Esophagus squamous epithelium (tissue), 5 donors: Measurements from ENCODE around the gene NCOA7. TPM values are rescaled to one million over a fixed set of nuclear protein-coding genes. Genes with fewer than 3 reads are reported as not detected.

Source experiments
- DNase-seq: peaks from one replicate; lab custom pipeline; 2025; lab: John Stamatoyannopoulos, UW
- H3K27ac ChIP-seq, 4 donors: fragments of 200-600 bp; sonication (generic); one replicate each; pipeline ENCODE4 v1.5.1; 2016 to 2019; ENCODE audit warnings: mild to moderate bottlenecking in 1 of 4
- H3K27me3 ChIP-seq, 4 donors: fragments of 200-600 bp; sonication (generic); 1 replicate in 3 of 4; 2 replicates in 1 of 4; pipeline versions ENCODE4 v1.5.1 to v1.6.0; 2017 to 2021; ENCODE audit warnings: antibody characterized with exemption in 1 of 4
- H3K36me3 ChIP-seq, 3 donors: fragments of 200-600 bp; sonication (generic); one replicate each; pipeline ENCODE4 v1.5.1; 2016 to 2019
- H3K4me1 ChIP-seq, 3 donors: fragments of 200-600 bp; sonication (generic); one replicate each; pipeline ENCODE4 v1.5.1; 2017 to 2019
- H3K4me3 ChIP-seq, 4 donors: fragments of 200-600 bp; sonication (generic); 1 replicate in 3 of 4; 2 replicates in 1 of 4; pipeline ENCODE4 v1.5.1; 2016 to 2019; ENCODE audit warnings: mild to moderate bottlenecking in 2 of 4, moderate library complexity in 1 of 4
- H3K9me3 ChIP-seq, 3 donors: fragments of 200-600 bp; sonication (generic); one replicate each; pipeline ENCODE4 v1.5.1; 2016 to 2019
- POLR2A ChIP-seq, 4 donors: fragments of 450-650 bp; IDR thresholded peaks; one replicate each; pipeline ENCODE4 v1.6.1; 2017; ENCODE audit warnings: antibody characterized with exemption in 4 of 4, mild to moderate bottlenecking in 4 of 4, moderate library complexity in 3 of 4
- WGBS, 2 donors: methylation state at CpG; one replicate each; pipeline ENCODE4 v1.1.5; 2018; 5-methylcytosine and 5-hydroxymethylcytosine counted together
- intact Hi-C: fragments of 100-400 bp; cut with DNase I; formaldehyde crosslinking; loops from one replicate; pipeline ENCODE4 v1.15.0; 2022
- total RNA-seq, 4 donors: library from RNA; depleted of rRNA; stranded (reverse); fragments of >200 nt; gene quantifications; one replicate each; pipeline ENCODE4 v1.1.0, GENCODE V29; 2016
- TF ChIP-seq, protein P1 (sequence below), 6 experiments: fragments of 450-650 bp in 4 of 6; fragments of 200-600 bp in 2 of 6; sonication (generic) in 2 of 6; IDR thresholded peaks; one replicate each; pipeline ENCODE4 v1.5.1; 2016 to 2019; ENCODE audit warnings: antibody characterized with exemption in 6 of 6, mild to moderate bottlenecking in 4 of 6, moderate library complexity in 4 of 6
- donor health status: DM: yes; HTN: yes; CAD: no.

The NCOA7 gene
- total RNA-seq, 4 donors from 2014 or later = 30.9 to 85.1 (median 45.8) TPM

- WGBS, 2 donors = 51 to 85% methylated on average over 2 of the region's 2 CpGs
- Histone ChIP-seq H3K36me3 (peaks cover 0 to 90% (median 0%) of the 10 kb centered on the region in 3 donors), H3K4me1 (no peaks in the 10 kb centered on the region), H3K9me3 (no peaks in the 10 kb centered on the region), H3K4me3 (no peak overlapping the region), H3K27me3 (no peaks in the 10 kb centered on the region), H3K27ac (no peak overlapping the region)
- DNase-seq = no peak
- intact Hi-C loops = no loop called here
- no peak for TF ChIP-seq POLR2A (IDR thresholded peaks at IDR 0.05)
- TF ChIP-seq, protein P1, sequence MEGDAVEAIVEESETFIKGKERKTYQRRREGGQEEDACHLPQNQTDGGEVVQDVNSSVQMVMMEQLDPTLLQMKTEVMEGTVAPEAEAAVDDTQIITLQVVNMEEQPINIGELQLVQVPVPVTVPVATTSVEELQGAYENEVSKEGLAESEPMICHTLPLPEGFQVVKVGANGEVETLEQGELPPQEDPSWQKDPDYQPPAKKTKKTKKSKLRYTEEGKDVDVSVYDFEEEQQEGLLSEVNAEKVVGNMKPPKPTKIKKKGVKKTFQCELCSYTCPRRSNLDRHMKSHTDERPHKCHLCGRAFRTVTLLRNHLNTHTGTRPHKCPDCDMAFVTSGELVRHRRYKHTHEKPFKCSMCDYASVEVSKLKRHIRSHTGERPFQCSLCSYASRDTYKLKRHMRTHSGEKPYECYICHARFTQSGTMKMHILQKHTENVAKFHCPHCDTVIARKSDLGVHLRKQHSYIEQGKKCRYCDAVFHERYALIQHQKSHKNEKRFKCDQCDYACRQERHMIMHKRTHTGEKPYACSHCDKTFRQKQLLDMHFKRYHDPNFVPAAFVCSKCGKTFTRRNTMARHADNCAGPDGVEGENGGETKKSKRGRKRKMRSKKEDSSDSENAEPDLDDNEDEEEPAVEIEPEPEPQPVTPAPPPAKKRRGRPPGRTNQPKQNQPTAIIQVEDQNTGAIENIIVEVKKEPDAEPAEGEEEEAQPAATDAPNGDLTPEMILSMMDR (IDR thresholded peaks at IDR 0.05) = no peak
These were observed 96.2 kb downstream of the NCOA7 start for GRCh38 chr6:125886914-125887313.

GRCh38 chr6:125887372-125887771 lies 96.6 kb downstream of the NCOA7 start:
- no peaks in the 10 kb centered on the region for H3K4me1 ChIP-seq
- no peak for TF ChIP-seq POLR2A (IDR thresholded peaks at IDR 0.05)
- TF ChIP-seq, protein P1 (IDR thresholded peaks at IDR 0.05) = no peak
- no peak overlapping the region for H3K27ac ChIP-seq
- DNase-seq = no peak
- H3K36me3 ChIP-seq = peaks cover 0 to 90% (median 0%) of the 10 kb centered on the region in 3 donors
- H3K9me3 ChIP-seq = no peaks in the 10 kb centered on the region
- intact Hi-C loops = no loop called here
- no peaks in the 10 kb centered on the region for H3K27me3 ChIP-seq
- H3K4me3 ChIP-seq = no peak overlapping the region

DNA sequence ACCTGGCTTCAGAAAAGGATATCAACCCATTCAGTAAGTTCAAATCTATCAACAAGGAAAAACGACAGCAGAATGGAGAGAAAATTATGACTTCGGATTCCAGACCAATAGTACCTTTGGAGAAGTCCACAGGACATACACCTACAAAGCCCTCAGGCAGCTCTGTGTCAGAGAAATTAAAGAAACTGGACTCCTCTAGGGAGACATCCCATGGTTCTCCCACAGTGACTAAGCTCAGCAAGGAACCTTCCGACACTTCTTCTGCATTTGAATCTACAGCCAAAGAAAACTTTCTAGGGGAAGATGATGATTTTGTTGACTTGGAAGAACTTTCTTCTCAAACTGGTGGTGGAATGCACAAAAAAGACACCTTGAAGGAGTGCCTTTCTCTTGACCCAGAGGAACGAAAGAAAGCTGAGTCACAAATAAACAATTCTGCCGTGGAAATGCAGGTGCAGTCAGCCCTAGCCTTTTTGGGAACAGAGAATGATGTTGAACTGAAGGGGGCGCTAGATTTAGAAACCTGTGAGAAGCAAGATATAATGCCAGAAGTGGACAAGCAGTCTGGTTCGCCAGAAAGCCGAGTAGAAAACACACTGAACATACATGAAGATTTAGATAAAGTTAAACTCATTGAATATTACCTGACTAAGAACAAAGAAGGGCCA lies 98.4 kb downstream of the NCOA7 start:
- no peak overlapping the region for H3K27ac ChIP-seq
- peaks cover 0 to 90% (median 0%) of the 10 kb centered on the region in 3 donors for H3K36me3 ChIP-seq
- 52 to 71% methylated on average over 7 to 8 of the region's 8 CpGs for WGBS, 2 donors

GRCh38 chr6:125899726-125900182 lies 109.0 kb downstream of the NCOA7 start:
- TF ChIP-seq, protein P1 (IDR thresholded peaks at IDR 0.05) = no peak
- TF ChIP-seq POLR2A (IDR thresholded peaks at IDR 0.05) = no peak
- DNase-seq = no peak
- Histone ChIP-seq H3K27me3 (no peaks in the 10 kb centered on the region), H3K4me3 (no peak overlapping the region), H3K9me3 (no peaks in the 10 kb centered on the region), H3K36me3 (peaks cover 4 to 49% (median 8%) of the 10 kb centered on the region in 3 donors), H3K4me1 (peaks cover 0 to 5% (median 0%) of the 10 kb centered on the region in 3 donors), H3K27ac (no peak overlapping the region)
- 65 to 73% methylated on average over 1 to 2 of the region's 2 CpGs for WGBS, 2 donors
- intact Hi-C loops = no loop called here

More for the DNA sequence above, 98.4 kb downstream of the NCOA7 start:
- no peak overlapping the region for H3K4me3 ChIP-seq
- TF ChIP-seq, protein P1 (IDR thresholded peaks at IDR 0.05) = peak in 5 of 6 experiments; percentile 40 to 68 (median 49)
- no peak for TF ChIP-seq POLR2A (IDR thresholded peaks at IDR 0.05)
- H3K4me1 ChIP-seq = no peaks in the 10 kb centered on the region
- H3K9me3 ChIP-seq = no peaks in the 10 kb centered on the region
- intact Hi-C loops = no loop called here
- no peaks in the 10 kb centered on the region for H3K27me3 ChIP-seq
- DNase-seq = no peak

GRCh38 chr6:125904871-125905270 lies 114.1 kb downstream of the NCOA7 start:
- no peak for TF ChIP-seq POLR2A (IDR thresholded peaks at IDR 0.05)
- TF ChIP-seq, protein P1 (IDR thresholded peaks at IDR 0.05) = no peak
- no peak overlapping the region for H3K4me3 ChIP-seq
- no peak for DNase-seq
- intact Hi-C loops = no loop called here
- no peaks in the 10 kb centered on the region for H3K27me3 ChIP-seq
- H3K4me1 ChIP-seq = peaks cover 0 to 5% (median 0%) of the 10 kb centered on the region in 3 donors
- H3K27ac ChIP-seq = no peak overlapping the region
- H3K9me3 ChIP-seq = no peaks in the 10 kb centered on the region
- peaks cover under 1 to 51% (median under 1%) of the 10 kb centered on the region in 3 donors for H3K36me3 ChIP-seq
- WGBS, 2 donors = 42 to 43% methylated on average over 3 of the region's 3 CpGs
